Vagina (tissue), 2 donors: ENCODE data around the gene STYXL1. TPM values are rescaled to one million over a fixed set of nuclear protein-coding genes. Genes with fewer than 3 reads are reported as not detected.

ENCODE experiments used
- DNase-seq, 2 donors: peaks; one replicate each; pipeline ENCODE4 v3.0.0-alpha.2; 2017; ENCODE audit errors: extremely low spot score in 2 of 2
- H3K27ac ChIP-seq: fragments of 200-600 bp; sonication (generic); one replicate; pipeline ENCODE4 v1.5.1; 2019
- H3K27me3 ChIP-seq: fragments of 200-600 bp; sonication (generic); one replicate; pipeline ENCODE4 v1.5.1; 2019
- H3K36me3 ChIP-seq, 2 donors: fragments of 200-600 bp; sonication (generic); one replicate each; pipeline ENCODE4 v1.5.1; 2017 to 2019
- H3K4me1 ChIP-seq: fragments of 200-600 bp; sonication (generic); one replicate; pipeline ENCODE4 v1.5.1; 2019
- H3K4me3 ChIP-seq, 2 donors: fragments of 200-600 bp; sonication (generic); 1 replicate in 1 of 2; 2 replicates in 1 of 2; pipeline ENCODE4 v1.5.1; 2016 to 2019
- H3K9me3 ChIP-seq: fragments of 200-600 bp; sonication (generic); one replicate; pipeline ENCODE4 v1.5.1; 2019
- POLR2A ChIP-seq, 2 donors: fragments of 450-650 bp; IDR thresholded peaks; one replicate each; pipeline ENCODE4 v1.6.1; 2017; ENCODE audit warnings: antibody characterized with exemption in 2 of 2, mild to moderate bottlenecking in 2 of 2, moderate library complexity in 2 of 2
- POLR2AphosphoS5 ChIP-seq, 2 donors: sonication (generic); formaldehyde crosslinking; IDR thresholded peaks; one replicate each; pipeline ENCODE4 v1.9.0; 2017; ENCODE audit warnings: antibody characterized with exemption in 2 of 2, mild to moderate bottlenecking in 2 of 2, low read depth in 1 of 2; ENCODE audit not compliant: insufficient read depth in 1 of 2
- intact Hi-C: fragments of 100-400 bp; cut with DNase I; formaldehyde crosslinking; loops from one replicate; pipeline ENCODE4 v1.15.1; 2023
- total RNA-seq: library from RNA; depleted of rRNA; stranded (reverse); fragments of >200 nt; gene quantifications from one replicate; pipeline ENCODE4 v1.2.3, GENCODE V29; 2016
- TF ChIP-seq, protein P1 (sequence below), 3 experiments: fragments of 450-650 bp in 2 of 3; fragments of 200-600 bp in 1 of 3; sonication (generic) in 1 of 3; IDR thresholded peaks; one replicate each; pipeline ENCODE4 v1.5.1; 2017 to 2019; ENCODE audit warnings: antibody characterized with exemption in 3 of 3, mild to moderate bottlenecking in 2 of 3, moderate library complexity in 2 of 3

The STYXL1 gene
- total RNA-seq, 1 donor from 2014 or later: 27.3 TPM

DNA sequence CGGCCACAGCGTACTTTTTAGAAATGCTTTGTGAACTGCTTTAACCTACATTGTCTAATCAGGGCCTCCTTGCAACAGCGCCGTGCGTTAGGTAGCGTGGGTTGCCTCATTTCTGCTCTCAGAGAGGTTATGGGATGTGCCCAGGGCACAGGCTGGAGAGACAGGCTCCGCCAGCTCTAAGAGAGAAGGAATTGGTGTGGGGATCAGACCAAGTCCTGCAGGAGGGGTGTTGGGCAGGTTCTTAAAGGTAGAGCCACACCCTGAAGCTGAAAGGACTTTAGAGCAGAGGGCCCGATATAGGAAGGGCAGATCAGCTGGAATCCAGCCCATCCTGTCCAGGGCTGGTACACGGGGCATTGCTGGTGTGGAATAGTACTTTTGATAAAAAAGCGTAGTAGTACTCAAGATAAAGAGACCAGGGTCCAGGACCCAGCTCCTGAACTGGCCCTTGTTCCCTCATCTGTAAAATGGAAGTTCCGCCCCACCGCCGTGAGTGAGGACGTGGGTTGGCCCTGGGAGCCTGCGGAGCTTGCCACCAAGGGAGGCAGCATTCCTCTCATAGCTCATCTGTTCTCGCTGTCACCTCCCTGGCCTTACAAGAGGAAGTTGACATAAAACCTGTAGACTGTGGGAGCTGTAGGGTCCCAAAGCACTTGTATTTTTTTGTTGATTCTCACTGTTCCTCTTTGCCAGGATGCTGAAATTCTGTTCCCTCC is 90.6 kb downstream of the STYXL1 start:
- no peaks in the 10 kb centered on the region for H3K27me3 ChIP-seq
- H3K36me3 ChIP-seq: peaks cover 0 to 20% of the 10 kb centered on the region in 2 donors
- H3K27ac ChIP-seq: no peak overlapping the region
- no peak for TF ChIP-seq POLR2A (IDR thresholded peaks at IDR 0.05)
- TF ChIP-seq POLR2AphosphoS5 (IDR thresholded peaks at IDR 0.05; ENCODE audit: insufficient read depth in 1 of 2, low read depth in 1 of 2): peak in 1 of 2 donors; percentile 33
- TF ChIP-seq, protein P1, sequence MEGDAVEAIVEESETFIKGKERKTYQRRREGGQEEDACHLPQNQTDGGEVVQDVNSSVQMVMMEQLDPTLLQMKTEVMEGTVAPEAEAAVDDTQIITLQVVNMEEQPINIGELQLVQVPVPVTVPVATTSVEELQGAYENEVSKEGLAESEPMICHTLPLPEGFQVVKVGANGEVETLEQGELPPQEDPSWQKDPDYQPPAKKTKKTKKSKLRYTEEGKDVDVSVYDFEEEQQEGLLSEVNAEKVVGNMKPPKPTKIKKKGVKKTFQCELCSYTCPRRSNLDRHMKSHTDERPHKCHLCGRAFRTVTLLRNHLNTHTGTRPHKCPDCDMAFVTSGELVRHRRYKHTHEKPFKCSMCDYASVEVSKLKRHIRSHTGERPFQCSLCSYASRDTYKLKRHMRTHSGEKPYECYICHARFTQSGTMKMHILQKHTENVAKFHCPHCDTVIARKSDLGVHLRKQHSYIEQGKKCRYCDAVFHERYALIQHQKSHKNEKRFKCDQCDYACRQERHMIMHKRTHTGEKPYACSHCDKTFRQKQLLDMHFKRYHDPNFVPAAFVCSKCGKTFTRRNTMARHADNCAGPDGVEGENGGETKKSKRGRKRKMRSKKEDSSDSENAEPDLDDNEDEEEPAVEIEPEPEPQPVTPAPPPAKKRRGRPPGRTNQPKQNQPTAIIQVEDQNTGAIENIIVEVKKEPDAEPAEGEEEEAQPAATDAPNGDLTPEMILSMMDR (IDR thresholded peaks at IDR 0.05): no peak
- no peak overlapping the region for H3K4me3 ChIP-seq
- no peak for DNase-seq
- no peaks in the 10 kb centered on the region for H3K9me3 ChIP-seq
- intact Hi-C loops: no loop called here
- H3K4me1 ChIP-seq: peaks cover 2% of the 10 kb centered on the region

DNA sequence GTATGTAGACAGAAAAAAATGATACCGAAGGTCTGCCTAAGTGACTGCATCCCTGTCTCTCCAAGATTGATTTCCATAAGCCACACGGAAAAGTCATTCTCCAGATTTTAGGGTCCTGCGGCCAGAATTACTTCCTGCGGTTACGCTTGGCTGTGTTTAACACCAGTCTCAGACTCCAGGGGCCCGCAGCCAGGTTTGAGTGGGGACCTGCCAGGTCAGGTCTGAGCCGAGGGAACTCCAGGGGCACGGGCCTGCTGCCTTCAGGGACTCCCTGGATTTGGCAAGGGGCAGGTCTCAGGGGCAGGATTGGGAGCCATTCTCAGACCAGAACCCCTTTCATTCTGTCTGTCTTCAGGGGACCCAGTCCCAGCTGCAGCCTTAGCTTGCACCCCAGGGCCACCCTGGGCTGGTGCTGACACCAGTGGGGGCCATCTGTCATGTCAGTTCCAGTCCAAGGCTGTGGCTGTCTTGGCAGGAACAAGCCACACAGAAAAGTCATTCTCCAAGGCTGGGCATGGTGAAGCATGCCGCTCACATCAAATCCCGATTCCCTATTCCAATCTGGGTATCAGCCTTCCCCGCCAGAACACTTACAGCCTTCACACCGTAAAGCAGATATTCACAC is 92.4 kb downstream of the STYXL1 start:
- Histone ChIP-seq H3K27me3 (no peaks in the 10 kb centered on the region), H3K9me3 (no peaks in the 10 kb centered on the region), H3K4me3 (no peak overlapping the region), H3K27ac (no peak overlapping the region), H3K36me3 (peaks cover 0 to 20% of the 10 kb centered on the region in 2 donors), H3K4me1 (peaks cover 12% of the 10 kb centered on the region)
- no peak for DNase-seq
- intact Hi-C loops: no loop called here
- TF ChIP-seq, protein P1 (IDR thresholded peaks at IDR 0.05): no peak
- TF ChIP-seq POLR2AphosphoS5 (IDR thresholded peaks at IDR 0.05; ENCODE audit: insufficient read depth in 1 of 2, low read depth in 1 of 2): no peak
- TF ChIP-seq POLR2A (IDR thresholded peaks at IDR 0.05): no peak

DNA sequence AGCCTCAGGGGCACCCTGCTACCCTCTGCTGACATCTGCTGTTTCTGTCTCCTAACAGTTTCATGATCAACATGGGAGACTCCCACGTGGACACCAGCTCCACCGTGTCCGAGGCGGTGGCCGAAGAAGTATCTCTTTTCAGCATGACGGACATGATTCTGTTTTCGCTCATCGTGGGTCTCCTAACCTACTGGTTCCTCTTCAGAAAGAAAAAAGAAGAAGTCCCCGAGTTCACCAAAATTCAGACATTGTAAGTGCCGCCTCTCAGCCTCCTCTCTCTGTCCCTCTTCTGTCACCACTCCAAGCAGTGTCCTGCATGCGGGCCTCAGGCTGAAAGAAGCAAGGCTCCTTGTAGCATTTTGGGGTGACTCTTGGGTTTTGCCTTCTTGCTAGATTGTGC is 93.9 kb downstream of the STYXL1 start:
- Histone ChIP-seq H3K27me3 (no peaks in the 10 kb centered on the region), H3K4me3 (no peak overlapping the region), H3K9me3 (no peaks in the 10 kb centered on the region), H3K4me1 (peaks cover 15% of the 10 kb centered on the region), H3K36me3 (peaks cover 0 to 20% of the 10 kb centered on the region in 2 donors), H3K27ac (no peak overlapping the region)
- no peak for DNase-seq
- intact Hi-C loops: no loop called here
- TF ChIP-seq, protein P1 (IDR thresholded peaks at IDR 0.05): no peak
- TF ChIP-seq POLR2AphosphoS5 (IDR thresholded peaks at IDR 0.05; ENCODE audit: insufficient read depth in 1 of 2, low read depth in 1 of 2) (no peak), POLR2A (IDR thresholded peaks at IDR 0.05) (no peak)

DNA sequence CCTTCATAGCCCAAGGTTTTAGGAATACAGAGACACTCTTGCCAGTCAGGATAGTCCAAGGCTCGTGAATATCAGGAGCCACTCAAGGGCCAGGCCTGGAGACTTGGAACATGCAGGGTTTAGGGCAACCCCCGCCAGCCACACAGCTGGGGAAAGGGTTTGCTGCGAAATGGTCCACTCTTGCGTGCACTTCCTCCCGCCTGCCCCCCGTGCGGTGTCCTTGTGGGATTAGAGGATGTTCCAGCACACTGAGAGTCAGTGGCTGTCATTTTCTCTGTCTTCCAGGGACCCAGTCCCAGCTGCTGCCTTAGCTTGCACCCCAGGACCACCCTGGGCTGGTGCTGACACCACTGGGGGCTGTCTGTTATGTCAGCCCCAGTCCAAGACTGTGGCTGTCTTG is 94.4 kb downstream of the STYXL1 start:
- Histone ChIP-seq H3K4me3 (no peak overlapping the region), H3K27ac (no peak overlapping the region), H3K9me3 (no peaks in the 10 kb centered on the region), H3K4me1 (peaks cover 15% of the 10 kb centered on the region), H3K27me3 (no peaks in the 10 kb centered on the region), H3K36me3 (peaks cover 0 to 20% of the 10 kb centered on the region in 2 donors)
- DNase-seq: no peak
- TF ChIP-seq, protein P1 (IDR thresholded peaks at IDR 0.05): no peak
- TF ChIP-seq POLR2AphosphoS5 (IDR thresholded peaks at IDR 0.05; ENCODE audit: insufficient read depth in 1 of 2, low read depth in 1 of 2) (no peak), POLR2A (IDR thresholded peaks at IDR 0.05) (no peak)
- intact Hi-C loops: no loop called here

DNA sequence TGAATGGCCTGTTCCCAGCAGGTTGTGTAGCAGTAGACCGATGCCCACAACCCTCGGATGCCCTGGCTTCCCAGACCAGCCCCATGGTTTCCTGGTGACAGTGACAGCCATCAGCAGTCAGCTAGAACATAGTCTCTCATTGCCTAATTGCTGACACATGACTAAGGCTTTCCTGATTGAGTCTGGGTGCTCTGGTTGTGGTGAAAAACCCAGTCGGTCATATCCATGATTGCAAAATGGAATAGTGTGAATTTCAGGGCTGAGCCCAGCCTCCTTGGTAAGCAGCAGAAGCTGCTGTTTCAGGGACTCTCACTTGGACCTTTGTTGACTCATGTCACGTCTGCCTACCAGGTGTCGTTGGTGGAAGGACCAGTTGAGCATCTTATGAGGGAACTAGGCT is 96.3 kb downstream of the STYXL1 start:
- DNase-seq: no peak
- H3K4me1 ChIP-seq: peaks cover 15% of the 10 kb centered on the region
- peaks cover 0 to 20% of the 10 kb centered on the region in 2 donors for H3K36me3 ChIP-seq
- no peak overlapping the region for H3K27ac ChIP-seq
- intact Hi-C loops: no loop called here
- no peak overlapping the region for H3K4me3 ChIP-seq
- TF ChIP-seq, protein P1 (IDR thresholded peaks at IDR 0.05): no peak
- TF ChIP-seq POLR2A (IDR thresholded peaks at IDR 0.05) (peak in 1 of 2 donors; percentile 10), POLR2AphosphoS5 (IDR thresholded peaks at IDR 0.05; ENCODE audit: insufficient read depth in 1 of 2, low read depth in 1 of 2) (peak; percentile 33 to 36)
- H3K27me3 ChIP-seq: no peaks in the 10 kb centered on the region
- H3K9me3 ChIP-seq: no peaks in the 10 kb centered on the region
